Measurements from ENCODE around the gene NTMT2. TPM values are rescaled to one million over a fixed set of nuclear protein-coding genes. Genes with fewer than 3 reads are reported as not detected.

NTMT2 gene
- total and polyA plus RNA-seq, 2 of the 8 experiments (the other 6 are each of a cell fraction or from before 2014, with no cell fraction given), result 0.38 TPM; not detected in 1

GRCh38 chr1:170122366-170122765 is 23.4 kb upstream of the NTMT2 start:
- no peak overlapping the region for H2BK15ac ChIP-seq (ENCODE audit: low read length)
- POLR2A ChIA-PET (ENCODE audit: partially characterized antibody), result no interaction called here
- no peak for TF ChIP-seq CHD7 (IDR thresholded peaks at IDR 0.05; ENCODE audit: insufficient replicate concordance, low read length)

More at GRCh38 chr1:170122366-170122765, 23.4 kb upstream of the NTMT2 start:
- no peak overlapping the region for H2BK12ac ChIP-seq (ENCODE audit: low read depth, low read length)
- H3K56ac ChIP-seq (replicated peaks; ENCODE audit: insufficient read length, low read depth, low read length), result no peak overlapping the region
- no peak overlapping the region for H3K27ac ChIP-seq (ENCODE audit: low read depth, low read length)
- DNase-seq (ENCODE audit: low read depth in 1 of 2, low spot score in 2 of 2) (no peak), FAIRE-seq (no peak)
- H3K27me3 ChIP-seq (replicated peaks in 1 of 4; ENCODE audit: control insufficient read depth in 3 of 4, extremely low read depth in 1 of 4, insufficient read depth in 3 of 4, low read length in 3 of 4), result no peaks in the 10 kb centered on the region
- WGBS, 2 experiments (ENCODE audit: extremely low coverage in 1 of 2, insufficient coverage in 1 of 2, insufficient read length in 1 of 2, insufficient replicate concordance in 2 of 2, low coverage in 1 of 2, low lambda C conversion rate in 2 of 2, missing lambda C conversion rate in 1 of 2), result 84% methylated on average over 6 of the region's 6 CpGs; no CpG with 5 or more reads in 1 of the 2 experiments
- no peak overlapping the region for H3K4me3 ChIP-seq (ENCODE audit: extremely low read depth in 1 of 4, insufficient read depth in 2 of 4, low read depth in 3 of 4, low read length in 4 of 4)
- no peak overlapping the region for H4K5ac ChIP-seq (ENCODE audit: insufficient read length, low read depth, low read length)
- no peaks in the 10 kb centered on the region for H3K23me2 ChIP-seq (ENCODE audit: low read depth, low read length)
- H3K79me2 ChIP-seq (ENCODE audit: control insufficient read depth in 1 of 2, insufficient read depth in 2 of 2, low read length in 2 of 2), result no peaks in the 10 kb centered on the region
- H4K8ac ChIP-seq (ENCODE audit: extremely low read depth, insufficient read depth, low read length), result no peak overlapping the region
- H2BK120ac ChIP-seq (replicated peaks; ENCODE audit: low read depth, low read length), result no peak overlapping the region
- H4K20me1 ChIP-seq (replicated peaks in 1 of 2; ENCODE audit: control insufficient read depth in 1 of 2, insufficient read depth in 2 of 2, low read length in 2 of 2), result no peaks in the 10 kb centered on the region
- H3K14ac ChIP-seq (ENCODE audit: insufficient read length), result no peak overlapping the region
- no peak overlapping the region for H3K23ac ChIP-seq (ENCODE audit: insufficient read length)
- CTCF ChIA-PET (ENCODE audit: partially characterized antibody), result no interaction called here
- no peak overlapping the region for H2AFZ ChIP-seq (ENCODE audit: low read length)
- H3K18ac ChIP-seq (ENCODE audit: extremely low read depth, low read length), result no peak overlapping the region
- H3K4me1 ChIP-seq (replicated peaks in 1 of 4; ENCODE audit: control insufficient read depth in 3 of 4, insufficient read depth in 4 of 4, low read length in 3 of 4), result peaks cover 1 to 4% (median 3%) of the 10 kb centered on the region in 4 experiments; a peak in 6 of 7 replicates
- no peak overlapping the region for H2BK20ac ChIP-seq (ENCODE audit: low read length)
- H4K91ac ChIP-seq (replicated peaks; ENCODE audit: insufficient read length, low read length), result no peak overlapping the region
- no peak overlapping the region for H3K4me2 ChIP-seq (ENCODE audit: insufficient read depth in 1 of 2, low read depth in 2 of 2, low read length in 2 of 2)
- no peaks in the 10 kb centered on the region for H3K9me3 ChIP-seq (ENCODE audit: insufficient read depth in 2 of 2, low read depth in 1 of 2, low read length in 1 of 2)
- H2BK5ac ChIP-seq (ENCODE audit: low read depth, low read length), result no peak overlapping the region
- no peak overlapping the region for H3K9ac ChIP-seq (replicated peaks in 1 of 4; ENCODE audit: extremely low read depth in 1 of 4, low read depth in 3 of 4, low read length in 3 of 4)
- no peaks in the 10 kb centered on the region for H3K36me3 ChIP-seq (ENCODE audit: control insufficient read depth in 2 of 4, insufficient read depth in 4 of 4, low read length in 3 of 4)
- no peak overlapping the region for H2AK5ac ChIP-seq (ENCODE audit: low read depth, low read length)
- no peaks in the 10 kb centered on the region for H3K79me1 ChIP-seq (ENCODE audit: low read depth, low read length)
- no peak overlapping the region for H3K4ac ChIP-seq (replicated peaks; ENCODE audit: insufficient read length, low read depth, low read length)
